ENCODE results near the gene ZBTB16.

- TF ChIP-seq POLR2A (IDR thresholded peaks at IDR 0.05) (no peak), CTCF (IDR thresholded peaks at IDR 0.05) (no peak), POLR2AphosphoS5 (IDR thresholded peaks at IDR 0.05) (peak in 1 of 3 donors; percentile 26)
Observed at GRCh38 chr11:114082767-114083181, 23.3 kb downstream of the ZBTB16 start.
